RWPE2 (cell line): Measurements from ENCODE around the gene CSAD.

ENCODE experiments used
- ATAC-seq: fragments of 200-7000 bp; cut with Tn5 transposase; 3 replicates; pipeline ENCODE4 v1.9.1; 2021; ENCODE audit warnings: low read depth
- DNase-seq: peaks from one replicate; pipeline ENCODE4 v3.0.0-alpha.2; 2020; ENCODE audit warnings: low spot score
- H3K27ac ChIP-seq: fragments of 450-650 bp; 2 replicates; pipeline ENCODE4 v1.5.1; 2017; ENCODE audit warnings: mild to moderate bottlenecking; ENCODE audit not compliant: poor library complexity, severe bottlenecking
- H3K27me3 ChIP-seq: fragments of 250-450 bp; sonication (Bioruptor Pico); 2 replicates; pipeline ENCODE4 v1.5.1; 2021; ENCODE audit warnings: mild to moderate bottlenecking, moderate library complexity; ENCODE audit not compliant: insufficient read depth, poor library complexity, severe bottlenecking
- H3K36me3 ChIP-seq: fragments of 250-450 bp; sonication (Bioruptor Pico); 2 replicates; pipeline ENCODE4 v1.5.1; 2020; ENCODE audit warnings: low read depth, mild to moderate bottlenecking, moderate library complexity
- H3K4me1 ChIP-seq: fragments of 250-450 bp; sonication (Bioruptor Pico); 2 replicates; pipeline ENCODE4 v1.5.1; 2021; ENCODE audit warnings: mild to moderate bottlenecking, moderate library complexity; ENCODE audit not compliant: insufficient read depth, poor library complexity, severe bottlenecking
- H3K4me3 ChIP-seq: fragments of 250-450 bp; sonication (Bioruptor Pico); 2 replicates; pipeline ENCODE4 v1.5.1; 2021; ENCODE audit warnings: mild to moderate bottlenecking, moderate library complexity; ENCODE audit not compliant: severe bottlenecking
- H3K9me3 ChIP-seq: fragments of 250-450 bp; sonication (Bioruptor Pico); 2 replicates; pipeline ENCODE4 v1.5.1; 2021; ENCODE audit warnings: mild to moderate bottlenecking, moderate library complexity; ENCODE audit not compliant: severe bottlenecking
- CTCF ChIP-seq: fragments of 450-650 bp; IDR thresholded peaks from one replicate; pipeline ENCODE4 v1.5.1; 2017; ENCODE audit warnings: mild to moderate bottlenecking, moderate library complexity; ENCODE audit not compliant: poor library complexity, severe bottlenecking

Gene CSAD

GRCh38 chr12:53128780-53129569, 51.8 kb downstream of the CSAD start:
- TF ChIP-seq CTCF = no peak
- H3K4me3 ChIP-seq = no peak overlapping the region
- no peak overlapping the region for H3K27ac ChIP-seq
- no peaks in the 10 kb centered on the region for H3K27me3 ChIP-seq
- DNase-seq = no peak
- H3K36me3 ChIP-seq = no peaks in the 10 kb centered on the region
- H3K4me1 ChIP-seq = no peaks in the 10 kb centered on the region
- H3K9me3 ChIP-seq = no peaks in the 10 kb centered on the region
- no peak for ATAC-seq

- no peak for DNase-seq
- no peaks in the 10 kb centered on the region for H3K4me1 ChIP-seq
- H3K27ac ChIP-seq = no peak overlapping the region
- no peak overlapping the region for H3K4me3 ChIP-seq
- no peaks in the 10 kb centered on the region for H3K27me3 ChIP-seq
- no peaks in the 10 kb centered on the region for H3K36me3 ChIP-seq
- no peaks in the 10 kb centered on the region for H3K9me3 ChIP-seq
- no peak for ATAC-seq
- no peak for TF ChIP-seq CTCF
Measured at GRCh38 chr12:53127169-53127568, 53.6 kb downstream of the CSAD start.

- Histone ChIP-seq H3K9me3 (no peaks in the 10 kb centered on the region), H3K4me1 (no peaks in the 10 kb centered on the region), H3K4me3 (no peak overlapping the region), H3K27me3 (no peaks in the 10 kb centered on the region), H3K27ac (no peak overlapping the region), H3K36me3 (no peaks in the 10 kb centered on the region)
- ATAC-seq (no peak), DNase-seq (no peak)
- TF ChIP-seq CTCF = no peak
Measured at GRCh38 chr12:53124352-53124723, 56.4 kb downstream of the CSAD start.

GRCh38 chr12:53123578-53124351, 57.0 kb downstream of the CSAD start:
- DNase-seq (no peak), ATAC-seq (no peak)
- Histone ChIP-seq H3K4me1 (no peaks in the 10 kb centered on the region), H3K4me3 (no peak overlapping the region), H3K27ac (no peak overlapping the region), H3K27me3 (no peaks in the 10 kb centered on the region), H3K36me3 (no peaks in the 10 kb centered on the region), H3K9me3 (no peaks in the 10 kb centered on the region)
- TF ChIP-seq CTCF = no peak

GRCh38 chr12:53122961-53123468, 57.7 kb downstream of the CSAD start:
- Histone ChIP-seq H3K36me3 (no peaks in the 10 kb centered on the region), H3K27me3 (no peaks in the 10 kb centered on the region), H3K4me3 (no peak overlapping the region), H3K4me1 (no peaks in the 10 kb centered on the region), H3K9me3 (no peaks in the 10 kb centered on the region), H3K27ac (no peak overlapping the region)
- TF ChIP-seq CTCF = no peak
- ATAC-seq (no peak), DNase-seq (no peak)
